Endothelial cell (in vitro differentiated cells): ENCODE data around the gene VTI1A. TPM values are rescaled to one million over a fixed set of nuclear protein-coding genes. Genes with fewer than 3 reads are reported as not detected.

Experiments used
- DNase-seq: peaks from one replicate; pipeline ENCODE4 v3.0.0; 2021; ENCODE audit warnings: low spot score
- H3K27ac Mint-ChIP-seq: one replicate; pipeline ENCODE4 v1.8.0; 2021; ENCODE audit warnings: mixed read lengths, inconsistent platforms; ENCODE audit not compliant: unreplicated experiment
- H3K27me3 Mint-ChIP-seq: one replicate; pipeline ENCODE4 v1.8.0; 2021; ENCODE audit warnings: mild to moderate bottlenecking, moderate library complexity, mixed read lengths, inconsistent platforms; ENCODE audit not compliant: unreplicated experiment
- H3K36me3 Mint-ChIP-seq: one replicate; pipeline ENCODE4 v1.8.0; 2021; ENCODE audit warnings: mild to moderate bottlenecking, low read depth, mixed read lengths, inconsistent platforms; ENCODE audit not compliant: unreplicated experiment
- H3K4me1 Mint-ChIP-seq: one replicate; pipeline ENCODE4 v1.8.0; 2021; ENCODE audit warnings: mild to moderate bottlenecking, mixed read lengths, inconsistent platforms; ENCODE audit not compliant: unreplicated experiment
- H3K4me3 Mint-ChIP-seq: one replicate; pipeline ENCODE4 v1.8.0; 2021; ENCODE audit warnings: mild to moderate bottlenecking, mixed read lengths, inconsistent platforms; ENCODE audit not compliant: unreplicated experiment
- H3K9me3 Mint-ChIP-seq: one replicate; pipeline ENCODE4 v1.8.0; 2021; ENCODE audit warnings: mixed read lengths, inconsistent platforms; ENCODE audit not compliant: unreplicated experiment
- total RNA-seq: library from RNA; stranded (reverse); fragmentation: NEBNext Ultra II Directional; extraction: Animal tissue kit (Norgen Biotek cat#: 25700); gene quantifications from one replicate; pipeline ENCODE4 v1.2.1, GENCODE V29; 2021; ENCODE audit not compliant: unreplicated experiment
- TF ChIP-seq, protein P1 (sequence below): fragments of 200-600 bp; sonication (generic); IDR thresholded peaks from one replicate; pipeline ENCODE4 v1.5.0; 2021; ENCODE audit warnings: antibody characterized with exemption; ENCODE audit not compliant: unreplicated experiment

The VTI1A gene
- total RNA-seq, 1 donor from 2014 or later: 35.4 TPM

DNA sequence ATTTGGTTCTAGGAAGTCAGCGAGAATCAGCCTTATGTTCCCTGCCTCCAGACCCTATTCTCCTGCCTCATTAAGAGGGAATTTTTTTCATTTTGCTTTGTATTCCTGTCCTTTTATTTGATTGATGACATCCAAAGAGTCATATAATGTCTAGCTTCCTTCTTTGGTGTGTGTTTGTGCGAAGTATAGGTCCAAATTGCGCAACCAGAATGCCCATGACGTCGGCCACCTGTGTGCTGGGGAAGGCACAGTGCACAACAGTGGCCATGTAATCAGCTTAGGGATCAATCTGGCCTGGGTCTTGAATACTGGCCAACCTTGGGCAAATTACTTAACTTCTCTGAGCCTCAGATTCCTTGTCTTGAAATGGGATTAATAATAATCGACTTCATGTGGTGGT is 206.2 kb downstream of the VTI1A start:
- Mint-ChIP-seq H3K36me3 (no peaks in the 10 kb centered on the region), H3K4me1 (no peaks in the 10 kb centered on the region), H3K27ac (no peak overlapping the region), H3K4me3 (no peak overlapping the region), H3K9me3 (no peaks in the 10 kb centered on the region), H3K27me3 (no peaks in the 10 kb centered on the region)
- TF ChIP-seq, protein P1, sequence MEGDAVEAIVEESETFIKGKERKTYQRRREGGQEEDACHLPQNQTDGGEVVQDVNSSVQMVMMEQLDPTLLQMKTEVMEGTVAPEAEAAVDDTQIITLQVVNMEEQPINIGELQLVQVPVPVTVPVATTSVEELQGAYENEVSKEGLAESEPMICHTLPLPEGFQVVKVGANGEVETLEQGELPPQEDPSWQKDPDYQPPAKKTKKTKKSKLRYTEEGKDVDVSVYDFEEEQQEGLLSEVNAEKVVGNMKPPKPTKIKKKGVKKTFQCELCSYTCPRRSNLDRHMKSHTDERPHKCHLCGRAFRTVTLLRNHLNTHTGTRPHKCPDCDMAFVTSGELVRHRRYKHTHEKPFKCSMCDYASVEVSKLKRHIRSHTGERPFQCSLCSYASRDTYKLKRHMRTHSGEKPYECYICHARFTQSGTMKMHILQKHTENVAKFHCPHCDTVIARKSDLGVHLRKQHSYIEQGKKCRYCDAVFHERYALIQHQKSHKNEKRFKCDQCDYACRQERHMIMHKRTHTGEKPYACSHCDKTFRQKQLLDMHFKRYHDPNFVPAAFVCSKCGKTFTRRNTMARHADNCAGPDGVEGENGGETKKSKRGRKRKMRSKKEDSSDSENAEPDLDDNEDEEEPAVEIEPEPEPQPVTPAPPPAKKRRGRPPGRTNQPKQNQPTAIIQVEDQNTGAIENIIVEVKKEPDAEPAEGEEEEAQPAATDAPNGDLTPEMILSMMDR: no peak
- no peak for DNase-seq

- TF ChIP-seq, protein P1: no peak
- H3K4me1 Mint-ChIP-seq: no peaks in the 10 kb centered on the region
- no peak for DNase-seq
- H3K27me3 Mint-ChIP-seq: no peaks in the 10 kb centered on the region
- H3K36me3 Mint-ChIP-seq: no peaks in the 10 kb centered on the region
- no peak overlapping the region for H3K4me3 Mint-ChIP-seq
- no peaks in the 10 kb centered on the region for H3K9me3 Mint-ChIP-seq
- no peak overlapping the region for H3K27ac Mint-ChIP-seq
Observed at GRCh38 chr10:112653851-112654250, 206.8 kb downstream of the VTI1A start.

- Mint-ChIP-seq H3K4me1 (no peaks in the 10 kb centered on the region), H3K27me3 (no peaks in the 10 kb centered on the region), H3K36me3 (no peaks in the 10 kb centered on the region), H3K27ac (no peak overlapping the region), H3K4me3 (no peak overlapping the region), H3K9me3 (no peaks in the 10 kb centered on the region)
- TF ChIP-seq, protein P1: no peak
- DNase-seq: no peak
Observed at GRCh38 chr10:112654794-112655193, 207.8 kb downstream of the VTI1A start.

- DNase-seq: no peak
- H3K4me3 Mint-ChIP-seq: no peak overlapping the region
- H3K27me3 Mint-ChIP-seq: no peaks in the 10 kb centered on the region
- no peaks in the 10 kb centered on the region for H3K36me3 Mint-ChIP-seq
- no peaks in the 10 kb centered on the region for H3K9me3 Mint-ChIP-seq
- H3K4me1 Mint-ChIP-seq: no peaks in the 10 kb centered on the region
- TF ChIP-seq, protein P1: no peak
- no peak overlapping the region for H3K27ac Mint-ChIP-seq
Observed at GRCh38 chr10:112655722-112656121, 208.7 kb downstream of the VTI1A start.

- no peak overlapping the region for H3K4me3 Mint-ChIP-seq
- H3K27me3 Mint-ChIP-seq: no peaks in the 10 kb centered on the region
- H3K36me3 Mint-ChIP-seq: no peaks in the 10 kb centered on the region
- no peak for DNase-seq
- H3K27ac Mint-ChIP-seq: no peak overlapping the region
- H3K9me3 Mint-ChIP-seq: no peaks in the 10 kb centered on the region
- TF ChIP-seq, protein P1: no peak
- no peaks in the 10 kb centered on the region for H3K4me1 Mint-ChIP-seq
Observed at GRCh38 chr10:112658465-112658864, 211.4 kb downstream of the VTI1A start.
